ENCODE data around the gene WDR48. TPM values are rescaled to one million over a fixed set of nuclear protein-coding genes. Genes with fewer than 3 reads are reported as not detected.

The WDR48 gene
- total RNA-seq, 2 donors from 2014 or later = 57.5 to 60.4 TPM

GRCh38 chr3:39088456-39088855, 36.6 kb downstream of the WDR48 start:
- H3K4me1 Mint-ChIP-seq = no peaks in the 10 kb centered on the region
- H3K36me3 ChIP-seq (ENCODE audit: control insufficient read depth, insufficient read depth, low read length) = peaks cover 88% of the 10 kb centered on the region

GRCh38 chr3:39088889-39089288, 37.1 kb downstream of the WDR48 start:
- no peak for DNase-seq
- H3K27me3 Mint-ChIP-seq (ENCODE audit: insufficient read depth) = no peaks in the 10 kb centered on the region
- no peaks in the 10 kb centered on the region for H3K4me1 ChIP-seq (ENCODE audit: control insufficient read depth, insufficient read depth, low read length)
- H3K9me3 ChIP-seq (ENCODE audit: control insufficient read depth, low read length) = no peaks in the 10 kb centered on the region
- no peaks in the 10 kb centered on the region for H3K9me3 Mint-ChIP-seq
- H3K4me3 ChIP-seq (ENCODE audit: low read length) = no peak overlapping the region
- no peak overlapping the region for H3K27ac Mint-ChIP-seq
- no peak for TF ChIP-seq CTCF (conservative IDR thresholded peaks at IDR 0.05)
- no peak overlapping the region for H3K9ac ChIP-seq (ENCODE audit: extremely low read depth, low read length, poor library complexity, severe bottlenecking)
- no peak overlapping the region for H3K27ac ChIP-seq (ENCODE audit: low read depth, low read length)
- H3K36me3 ChIP-seq (ENCODE audit: control insufficient read depth, insufficient read depth, low read length) = peaks cover 88% of the 10 kb centered on the region
- peaks cover 64% of the 10 kb centered on the region for H3K36me3 Mint-ChIP-seq (ENCODE audit: low read depth)
- no peaks in the 10 kb centered on the region for H3K4me1 Mint-ChIP-seq
- H3K4me3 Mint-ChIP-seq = no peak overlapping the region
- WGBS, 2 experiments (ENCODE audit: insufficient coverage in 1 of 2, insufficient read length in 1 of 2) = 98 to 100% methylated on average over 2 to 3 of the region's 3 CpGs
- H3K27me3 ChIP-seq (ENCODE audit: control insufficient read depth, insufficient read depth, low read length, poor library complexity, severe bottlenecking) = no peaks in the 10 kb centered on the region

More at GRCh38 chr3:39088456-39088855, 36.6 kb downstream of the WDR48 start:
- Mint-ChIP-seq H3K27ac (no peak overlapping the region), H3K27me3 (ENCODE audit: insufficient read depth) (no peaks in the 10 kb centered on the region), H3K36me3 (ENCODE audit: low read depth) (peaks cover 65% of the 10 kb centered on the region), H3K4me3 (no peak overlapping the region), H3K9me3 (no peaks in the 10 kb centered on the region)
- TF ChIP-seq CTCF (conservative IDR thresholded peaks at IDR 0.05) = no peak
- Histone ChIP-seq H3K27me3 (ENCODE audit: control insufficient read depth, insufficient read depth, low read length, poor library complexity, severe bottlenecking) (no peaks in the 10 kb centered on the region), H3K4me3 (ENCODE audit: low read length) (no peak overlapping the region), H3K9ac (ENCODE audit: extremely low read depth, low read length, poor library complexity, severe bottlenecking) (no peak overlapping the region), H3K27ac (ENCODE audit: low read depth, low read length) (no peak overlapping the region), H3K9me3 (ENCODE audit: control insufficient read depth, low read length) (no peaks in the 10 kb centered on the region), H3K4me1 (ENCODE audit: control insufficient read depth, insufficient read depth, low read length) (no peaks in the 10 kb centered on the region)
- 92 to 94% methylated on average over 3 of the region's 3 CpGs for WGBS, 2 experiments (ENCODE audit: insufficient coverage in 1 of 2, insufficient read length in 1 of 2)
- no peak for DNase-seq

- Histone ChIP-seq H3K36me3 (ENCODE audit: control insufficient read depth, insufficient read depth, low read length) (peaks cover 91% of the 10 kb centered on the region), H3K9ac (ENCODE audit: extremely low read depth, low read length, poor library complexity, severe bottlenecking) (no peak overlapping the region), H3K4me1 (ENCODE audit: control insufficient read depth, insufficient read depth, low read length) (no peaks in the 10 kb centered on the region), H3K4me3 (ENCODE audit: low read length) (no peak overlapping the region), H3K27ac (ENCODE audit: low read depth, low read length) (no peak overlapping the region), H3K9me3 (ENCODE audit: control insufficient read depth, low read length) (no peaks in the 10 kb centered on the region), H3K27me3 (ENCODE audit: control insufficient read depth, insufficient read depth, low read length, poor library complexity, severe bottlenecking) (no peaks in the 10 kb centered on the region)
- Mint-ChIP-seq H3K4me3 (no peak overlapping the region), H3K27me3 (ENCODE audit: insufficient read depth) (no peaks in the 10 kb centered on the region), H3K27ac (no peak overlapping the region), H3K4me1 (no peaks in the 10 kb centered on the region), H3K9me3 (no peaks in the 10 kb centered on the region), H3K36me3 (ENCODE audit: low read depth) (peaks cover 70% of the 10 kb centered on the region)
- 92 to 97% methylated on average over 2 of the region's 2 CpGs for WGBS, 2 experiments (ENCODE audit: insufficient coverage in 1 of 2, insufficient read length in 1 of 2)
- TF ChIP-seq CTCF (conservative IDR thresholded peaks at IDR 0.05) = no peak
- no peak for DNase-seq
Measured at GRCh38 chr3:39090922-39091321, 39.1 kb downstream of the WDR48 start.
